Measurements from ENCODE around the gene SUPT7L.
A peak's percentile ranks its signal among the peaks of the same experiment; 100 is the strongest.

The SUPT7L gene

GRCh38 chr2:27705851-27706622, 42.6 kb upstream of the SUPT7L start:
- peak; percentile 81 for ATAC-seq
- TF ChIP-seq ZFP3 (CRISPR knock-in tag; IDR thresholded peaks at IDR 0.05) (peak; percentile 63; the same call in 1 of the 2 replicates), ISL1 (CRISPR knock-in tag; IDR thresholded peaks at IDR 0.05) (peak; percentile 54), TOX (CRISPR knock-in tag; IDR thresholded peaks at IDR 0.05; ENCODE audit: borderline replicate concordance) (no peak), CREB5 (CRISPR knock-in tag; IDR thresholded peaks at IDR 0.05; ENCODE audit: low read depth) (peak; percentile 78), ARNTL (CRISPR knock-in tag; IDR thresholded peaks at IDR 0.05; ENCODE audit: borderline replicate concordance, low read depth) (no peak), SNAI2 (CRISPR knock-in tag; IDR thresholded peaks at IDR 0.05) (peak; percentile 66; the same call in 1 of the 2 replicates), CSDC2 (CRISPR knock-in tag; IDR thresholded peaks at IDR 0.05) (peak; percentile 85; the same call in 1 of the 2 replicates), TSHZ2 (CRISPR knock-in tag; IDR thresholded peaks at IDR 0.05) (no peak), PATZ1 (CRISPR knock-in tag; IDR thresholded peaks at IDR 0.05; ENCODE audit: borderline replicate concordance) (0 out of 2 replicates have a peak, but pooled peaks have one; percentile 41), OSR1 (CRISPR knock-in tag; IDR thresholded peaks at IDR 0.05) (no peak), GLIS3 (CRISPR knock-in tag; IDR thresholded peaks at IDR 0.05) (no peak)

- TF ChIP-seq CSDC2 (CRISPR knock-in tag; IDR thresholded peaks at IDR 0.05): no peak
- TF ChIP-seq ZC3H10 (CRISPR knock-in tag; IDR thresholded peaks at IDR 0.05): no peak
- TF ChIP-seq CSRNP3 (CRISPR knock-in tag; IDR thresholded peaks at IDR 0.05): no peak
- no peak for TF ChIP-seq TCF4 (CRISPR knock-in tag; IDR thresholded peaks at IDR 0.05; ENCODE audit: borderline replicate concordance)
- no peak for TF ChIP-seq TOX (CRISPR knock-in tag; IDR thresholded peaks at IDR 0.05; ENCODE audit: borderline replicate concordance)
- TF ChIP-seq BACH2 (CRISPR knock-in tag; IDR thresholded peaks at IDR 0.05; ENCODE audit: borderline replicate concordance): no peak
- TF ChIP-seq ZNF8 (CRISPR knock-in tag; IDR thresholded peaks at IDR 0.05): no peak
- TF ChIP-seq POU6F1 (CRISPR knock-in tag; IDR thresholded peaks at IDR 0.05; ENCODE audit: borderline replicate concordance, low read depth): no peak
- no peak for TF ChIP-seq PPARA (CRISPR knock-in tag; IDR thresholded peaks at IDR 0.05; ENCODE audit: borderline replicate concordance)
- TF ChIP-seq ZFP3 (CRISPR knock-in tag; IDR thresholded peaks at IDR 0.05): no peak
- ATAC-seq: no peak
Measured at GRCh38 chr2:27704342-27704876, 41.0 kb upstream of the SUPT7L start.

- TF ChIP-seq TCF4 (CRISPR knock-in tag; IDR thresholded peaks at IDR 0.05; ENCODE audit: borderline replicate concordance) (peak; percentile 64; the same call in 1 of the 2 replicates), ISL1 (CRISPR knock-in tag; IDR thresholded peaks at IDR 0.05) (no peak)
- ATAC-seq: peak; percentile 89
Measured at GRCh38 chr2:27703638-27704341, 40.4 kb upstream of the SUPT7L start.

Data from SK-N-SH treated with all-trans-retinoic acid at 6 μM for 48 hours (cell line).